OCI-LY3 (cell line): Measurements from ENCODE around the gene CLK4.

Source experiments
- H2AFZ ChIP-seq: fragments of 200-600, 300-600 bp; shearing (Covaris generic); 2 replicates; pipeline ENCODE4 v1.6.0; 2014; ENCODE audit warnings: antibody characterized with exemption, low read depth, low read length
- H3K27ac ChIP-seq: fragments of 200-600, 300-600 bp; sonication (generic); 2 replicates; pipeline ENCODE4 v1.5.1; 2014; ENCODE audit warnings: mild to moderate bottlenecking, low read length, moderate library complexity, mixed read lengths
- H3K27me3 ChIP-seq: fragments of 200-600, 300-600 bp; sonication (generic); 2 replicates; pipeline ENCODE4 v1.6.1; 2014; ENCODE audit warnings: low read depth, low read length, mixed read lengths
- H3K36me3 ChIP-seq: fragments of 200-600, 300-600 bp; sonication (generic); replicated peaks from 2 replicates; pipeline ENCODE3; 2014; ENCODE audit warnings: low read depth, low read length, mixed read lengths
- H3K4me1 ChIP-seq: fragments of 300-600, 200-600 bp; sonication (generic); 2 replicates; pipeline ENCODE4 v1.6.1; 2014; ENCODE audit warnings: low read length, mixed read lengths
- H3K4me2 ChIP-seq: fragments of 200-600, 300-600 bp; sonication (generic); 2 replicates; pipeline ENCODE4 v1.6.1; 2014; ENCODE audit warnings: low read length, mixed read lengths
- H3K4me3 ChIP-seq: fragments of 300-600, 200-600 bp; sonication (generic); 2 replicates; pipeline ENCODE4 v1.5.1; 2014; ENCODE audit warnings: antibody characterized with exemption, mild to moderate bottlenecking, low read length, moderate library complexity
- H3K79me2 ChIP-seq: fragments of 300-600, 200-600 bp; shearing (Covaris generic); 2 replicates; pipeline ENCODE4 v1.6.1; 2014; ENCODE audit warnings: mild to moderate bottlenecking, low read length, mixed read lengths
- H3K9ac ChIP-seq: fragments of 300-600, 200-600 bp; shearing (Covaris generic); 2 replicates; pipeline ENCODE4 v1.6.0; 2014; ENCODE audit warnings: mild to moderate bottlenecking, low read length, moderate library complexity
- H3K9me3 ChIP-seq: fragments of 200-600, 300-600 bp; shearing (Covaris generic); 2 replicates; pipeline ENCODE4 v1.6.1; 2014; ENCODE audit warnings: low read length, mixed read lengths; ENCODE audit not compliant: insufficient read depth
- H4K20me1 ChIP-seq: fragments of 200-600, 300-600 bp; sonication (generic); 2 replicates; pipeline ENCODE4 v1.6.1; 2016; ENCODE audit warnings: low read length, mixed read lengths; ENCODE audit not compliant: insufficient read depth
- CTCF ChIP-seq: fragments of 200-600, 300-600 bp; sonication (generic); IDR thresholded peaks from 2 replicates; pipeline ENCODE4 v1.5.1; 2014; ENCODE audit warnings: antibody characterized with exemption, low read length, low read depth
- EZH2phosphoT487 ChIP-seq: fragments of 200-600 bp; shearing (Covaris generic); IDR thresholded peaks from 2 replicates; pipeline ENCODE4 v1.6.1; 2018; ENCODE audit warnings: antibody characterized with exemption, mixed run types, low read depth

The CLK4 gene

GRCh38 chr5:178564811-178565550 lies 61.9 kb downstream of the CLK4 start:
- Histone ChIP-seq H3K36me3 (no peaks in the 10 kb centered on the region), H3K4me3 (no peak overlapping the region), H4K20me1 (no peaks in the 10 kb centered on the region), H3K27me3 (no peaks in the 10 kb centered on the region), H3K79me2 (no peaks in the 10 kb centered on the region), H3K4me1 (no peaks in the 10 kb centered on the region), H3K9ac (no peak overlapping the region), H3K27ac (no peak overlapping the region), H3K4me2 (no peak overlapping the region), H2AFZ (no peak overlapping the region), H3K9me3 (no peaks in the 10 kb centered on the region)
- no peak for TF ChIP-seq CTCF
- TF ChIP-seq EZH2phosphoT487: no peak

- Histone ChIP-seq H3K36me3 (no peaks in the 10 kb centered on the region), H3K9me3 (no peaks in the 10 kb centered on the region), H3K9ac (no peak overlapping the region), H3K27ac (no peak overlapping the region), H3K79me2 (no peaks in the 10 kb centered on the region), H3K4me2 (no peak overlapping the region), H3K4me3 (no peak overlapping the region), H3K27me3 (no peaks in the 10 kb centered on the region), H2AFZ (no peak overlapping the region), H3K4me1 (no peaks in the 10 kb centered on the region), H4K20me1 (no peaks in the 10 kb centered on the region)
- TF ChIP-seq CTCF (no peak), EZH2phosphoT487 (no peak)
Measured at GRCh38 chr5:178564397-178564796, 62.5 kb downstream of the CLK4 start.

GRCh38 chr5:178563621-178564020 lies 63.2 kb downstream of the CLK4 start:
- H3K36me3 ChIP-seq: no peaks in the 10 kb centered on the region
- no peaks in the 10 kb centered on the region for H3K79me2 ChIP-seq
- no peak overlapping the region for H3K27ac ChIP-seq
- H3K4me3 ChIP-seq: no peak overlapping the region
- H4K20me1 ChIP-seq: no peaks in the 10 kb centered on the region
- no peaks in the 10 kb centered on the region for H3K4me1 ChIP-seq
- TF ChIP-seq CTCF (no peak), EZH2phosphoT487 (no peak)
- no peak overlapping the region for H3K4me2 ChIP-seq
- no peak overlapping the region for H2AFZ ChIP-seq
- no peaks in the 10 kb centered on the region for H3K9me3 ChIP-seq
- H3K27me3 ChIP-seq: no peaks in the 10 kb centered on the region
- H3K9ac ChIP-seq: no peak overlapping the region

GRCh38 chr5:178561746-178562264 lies 65.0 kb downstream of the CLK4 start:
- no peak overlapping the region for H3K27ac ChIP-seq
- H3K27me3 ChIP-seq: no peaks in the 10 kb centered on the region
- no peak overlapping the region for H2AFZ ChIP-seq
- H4K20me1 ChIP-seq: no peaks in the 10 kb centered on the region
- TF ChIP-seq EZH2phosphoT487 (no peak), CTCF (no peak)
- no peaks in the 10 kb centered on the region for H3K79me2 ChIP-seq
- H3K36me3 ChIP-seq: no peaks in the 10 kb centered on the region
- H3K4me3 ChIP-seq: no peak overlapping the region
- H3K9me3 ChIP-seq: no peaks in the 10 kb centered on the region
- H3K4me1 ChIP-seq: no peaks in the 10 kb centered on the region
- H3K9ac ChIP-seq: no peak overlapping the region
- no peak overlapping the region for H3K4me2 ChIP-seq
